Measurements from ENCODE around the gene RAB8B. TPM values are rescaled to one million over a fixed set of nuclear protein-coding genes. Genes with fewer than 3 reads are reported as not detected.

The RAB8B gene
- total and polyA plus RNA-seq, 2 of the 13 experiments (the other 11 are each of a cell fraction or from before 2014, with no cell fraction given): 6.8 to 14.2 TPM

GRCh38 chr15:63188926-63189871 is at the start of gene RAB8B (continued):
- TF ChIP-seq POGK (CRISPR knock-in tag; conservative IDR thresholded peaks at IDR 0.05) (peak; percentile 69; the same call in 1 of the 2 replicates), LCORL (IDR thresholded peaks at IDR 0.05) (no peak), LCORL (CRISPR knock-in tag; IDR thresholded peaks at IDR 0.05) (0 out of 2 replicates have a peak, but pooled peaks have one; percentile 14), ATF7 (IDR thresholded peaks at IDR 0.05) (no peak), ATF7 (CRISPR knock-in tag; IDR thresholded peaks at IDR 0.05) (0 out of 2 replicates have a peak, but pooled peaks have one; percentile 22), ZNF761 (CRISPR knock-in tag; conservative IDR thresholded peaks at IDR 0.05) (0 out of 2 replicates have a peak, but pooled peaks have one; percentile 25), ZNF143 (CRISPR knock-in tag; IDR thresholded peaks at IDR 0.05) (peak; percentile 91), RNF219 (CRISPR knock-in tag; IDR thresholded peaks at IDR 0.05) (no peak), TAF15 (IDR thresholded peaks at IDR 0.05; ENCODE audit: low read depth, low read length, poor library complexity, severe bottlenecking) (no peak), TFDP1 (CRISPR knock-in tag; IDR thresholded peaks at IDR 0.05; ENCODE audit: borderline replicate concordance) (peak; percentile 51; the same call in 1 of the 2 replicates), PHF8 (CRISPR knock-in tag; IDR thresholded peaks at IDR 0.05) (peak; percentile 66), KDM4B (CRISPR knock-in tag; IDR thresholded peaks at IDR 0.05) (0 out of 2 replicates have a peak, but pooled peaks have one; percentile 49), HCFC1 (IDR thresholded peaks at IDR 0.05; ENCODE audit: low read depth, low read length) (peak; percentile 95), ZMYM3 (CRISPR knock-in tag; IDR thresholded peaks at IDR 0.05) (no peak), RFXAP (CRISPR knock-in tag; IDR thresholded peaks at IDR 0.05; ENCODE audit: borderline replicate concordance) (0 out of 2 replicates have a peak, but pooled peaks have one; percentile 35), ZNF574 (CRISPR knock-in tag; IDR thresholded peaks at IDR 0.05) (peak; percentile 85), TARDBP (CRISPR knock-in tag; IDR thresholded peaks at IDR 0.05) (0 out of 2 replicates have a peak, but pooled peaks have one; percentile 52), KAT8 (CRISPR knock-in tag; IDR thresholded peaks at IDR 0.05) (0 out of 2 replicates have a peak, but pooled peaks have one; percentile 14), BORCS8-MEF2B (CRISPR knock-in tag; IDR thresholded peaks at IDR 0.05) (0 out of 2 replicates have a peak, but pooled peaks have one; percentile 3), SOX6 (IDR thresholded peaks at IDR 0.05) (no peak), SOX6 (CRISPR knock-in tag; IDR thresholded peaks at IDR 0.05) (0 out of 2 replicates have a peak, but pooled peaks have one; percentile 24), FOXA3 (CRISPR knock-in tag; IDR thresholded peaks at IDR 0.05) (0 out of 2 replicates have a peak, but pooled peaks have one; percentile 6)

Data from HepG2 (cell line).